Lower leg skin (tissue), 3 donors: Measurements from ENCODE around the gene HBE1.

Experiments
- POLR2A ChIP-seq, 2 donors: fragments of 450-650 bp; IDR thresholded peaks; one replicate each; pipeline ENCODE4 v1.6.1; 2016 to 2017; ENCODE audit warnings: antibody characterized with exemption in 2 of 2, mild to moderate bottlenecking in 1 of 2, moderate library complexity in 1 of 2
- TF ChIP-seq, protein P1 (sequence below), 3 donors: fragments of 450-650 bp; IDR thresholded peaks; one replicate each; pipeline ENCODE4 v1.5.1; 2016; ENCODE audit warnings: antibody characterized with exemption in 3 of 3, mild to moderate bottlenecking in 3 of 3, moderate library complexity in 2 of 3

DNA sequence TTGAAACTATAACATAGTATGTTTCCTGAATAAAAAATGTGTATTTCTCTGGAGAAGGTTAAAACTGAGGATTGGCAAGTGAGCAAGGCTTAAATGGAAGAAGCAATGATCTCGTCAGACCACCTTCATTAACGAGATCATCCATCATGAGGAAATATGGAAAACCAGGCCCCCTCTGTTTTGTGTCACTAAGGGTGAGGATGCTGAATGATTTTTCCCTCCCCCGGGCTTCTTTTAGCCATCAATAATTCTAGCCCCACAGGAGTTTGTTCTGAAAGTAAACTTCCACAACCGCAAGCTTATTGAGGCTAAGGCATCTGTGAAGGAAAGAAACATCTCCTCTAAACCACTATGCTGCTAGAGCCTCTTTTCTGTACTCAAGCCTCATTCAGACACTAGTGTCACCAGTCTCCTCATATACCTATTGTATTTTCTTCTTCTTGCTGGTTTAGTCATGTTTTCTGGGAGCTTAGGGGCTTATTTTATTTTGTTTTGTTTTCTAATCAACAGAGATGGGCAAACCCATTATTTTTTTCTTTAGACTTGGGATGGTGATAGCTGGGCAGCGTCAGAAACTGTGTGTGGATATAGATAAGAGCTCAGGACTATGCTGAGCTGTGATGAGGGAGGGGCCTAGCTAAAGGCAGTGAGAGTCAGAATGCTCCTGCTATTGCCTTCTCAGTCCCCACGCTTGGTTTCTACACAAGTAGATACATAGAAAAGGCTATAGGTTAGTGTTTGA is 5.8 kb upstream of the HBE1 start:
- TF ChIP-seq, protein P1, sequence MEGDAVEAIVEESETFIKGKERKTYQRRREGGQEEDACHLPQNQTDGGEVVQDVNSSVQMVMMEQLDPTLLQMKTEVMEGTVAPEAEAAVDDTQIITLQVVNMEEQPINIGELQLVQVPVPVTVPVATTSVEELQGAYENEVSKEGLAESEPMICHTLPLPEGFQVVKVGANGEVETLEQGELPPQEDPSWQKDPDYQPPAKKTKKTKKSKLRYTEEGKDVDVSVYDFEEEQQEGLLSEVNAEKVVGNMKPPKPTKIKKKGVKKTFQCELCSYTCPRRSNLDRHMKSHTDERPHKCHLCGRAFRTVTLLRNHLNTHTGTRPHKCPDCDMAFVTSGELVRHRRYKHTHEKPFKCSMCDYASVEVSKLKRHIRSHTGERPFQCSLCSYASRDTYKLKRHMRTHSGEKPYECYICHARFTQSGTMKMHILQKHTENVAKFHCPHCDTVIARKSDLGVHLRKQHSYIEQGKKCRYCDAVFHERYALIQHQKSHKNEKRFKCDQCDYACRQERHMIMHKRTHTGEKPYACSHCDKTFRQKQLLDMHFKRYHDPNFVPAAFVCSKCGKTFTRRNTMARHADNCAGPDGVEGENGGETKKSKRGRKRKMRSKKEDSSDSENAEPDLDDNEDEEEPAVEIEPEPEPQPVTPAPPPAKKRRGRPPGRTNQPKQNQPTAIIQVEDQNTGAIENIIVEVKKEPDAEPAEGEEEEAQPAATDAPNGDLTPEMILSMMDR (IDR thresholded peaks at IDR 0.05) = no peak
- TF ChIP-seq POLR2A (IDR thresholded peaks at IDR 0.05) = no peak
